Muscle of arm (tissue), 14 donors: ENCODE measurements around the gene ACSM3. TPM values are rescaled to one million over a fixed set of nuclear protein-coding genes. Genes with fewer than 3 reads are reported as not detected.
"Not testable (repeated sequence)": the region's sequence is repeated elsewhere in the genome, so short reads cannot be mapped to it uniquely, and the experiment has no call there.

Experiments used
- DNase-seq: peaks from one replicate; pipeline ENCODE4 v3.0.0-alpha.2; 2013
- long read RNA-seq, 11 donors: transcript quantifications; one replicate each; lab custom pipeline, GENCODE V29; 2026
- polyA plus RNA-seq, 12 donors: library from polyadenylated mRNA; unstranded; fragments of 120-200 nt; gene quantifications; one replicate each; pipeline ENCODE4 v1.2.1, GENCODE V29; 2013; ENCODE audit not compliant: insufficient read length in 12 of 12

ACSM3 gene
- 10 to 100 TPM in 1 of 12 donors, 1 to 10 TPM in 10, not detected in 1; 1.7 to 17.4 (median 4.1) TPM for polyA plus RNA-seq
- long read RNA-seq, donor 1, partial matches to known transcripts = 10 of 15 reads
- long read RNA-seq, donor 1, other reads (novel, unspliced or antisense) = 0 of 15 reads
- long read RNA-seq, donor 2, partial matches to known transcripts = 20 of 20 reads
- long read RNA-seq, donor 2, other reads (novel, unspliced or antisense) = 0 of 20 reads
- long read RNA-seq, donor 3 = 0 reads
- long read RNA-seq, donor 4 = 0 reads
- long read RNA-seq, donor 5, partial matches to known transcripts = 14 of 21 reads
- long read RNA-seq, donor 5, other reads (novel, unspliced or antisense) = 6 of 21 reads
- long read RNA-seq, donor 6, partial matches to known transcripts = 20 of 20 reads
- long read RNA-seq, donor 6, other reads (novel, unspliced or antisense) = 0 of 20 reads
- long read RNA-seq, donor 7 = 0 reads
- long read RNA-seq, donor 8 = 0 reads
- long read RNA-seq, donor 9 = 0 reads
- long read RNA-seq, donor 10, partial matches to known transcripts = 0 of 9 reads
- long read RNA-seq, donor 10, other reads (novel, unspliced or antisense) = 9 of 9 reads
- long read RNA-seq, donor 11, partial matches to known transcripts = 6 of 6 reads
- long read RNA-seq, donor 11, other reads (novel, unspliced or antisense) = 0 of 6 reads

- peak; percentile 76 for DNase-seq
Observed at GRCh38 chr16:20763461-20764232, at the start of gene ACSM3. Gene ACSM3, plus strand, starts transcription at chr16:20764014. Its CDS starts 6,021 bp downstream, at chr16:20770035.

- not testable (repeated sequence) for DNase-seq
Observed at GRCh38 chr16:20717718-20718117, 46.1 kb upstream of the ACSM3 start.

- no peak for DNase-seq
Observed at GRCh38 chr16:20720251-20720650, 43.6 kb upstream of the ACSM3 start.

- DNase-seq = no peak
Observed at GRCh38 chr16:20726661-20727060, 37.2 kb upstream of the ACSM3 start.

GRCh38 chr16:20727181-20727580 is 36.6 kb upstream of the ACSM3 start:
- DNase-seq = no peak

- DNase-seq = no peak
Observed at GRCh38 chr16:20729141-20729540, 34.7 kb upstream of the ACSM3 start.

GRCh38 chr16:20734056-20734455 is 29.8 kb upstream of the ACSM3 start:
- DNase-seq = no peak

- DNase-seq = no peak
Observed at GRCh38 chr16:20734782-20735181, 29.0 kb upstream of the ACSM3 start.

- no peak for DNase-seq
Observed at GRCh38 chr16:20735490-20735889, 28.3 kb upstream of the ACSM3 start.

- no peak for DNase-seq
Observed at GRCh38 chr16:20740007-20740883, 23.6 kb upstream of the ACSM3 start.

GRCh38 chr16:20740901-20741521 is 22.8 kb upstream of the ACSM3 start:
- DNase-seq = peak; percentile 88

- peak; percentile 94 for DNase-seq
Observed at GRCh38 chr16:20741554-20742285, 22.1 kb upstream of the ACSM3 start, which contains the start of gene THUMPD1. Gene THUMPD1, minus strand, starts transcription at chr16:20741818. Its CDS starts 79 bp downstream, at chr16:20741739.

GRCh38 chr16:20743591-20743990 is 20.2 kb upstream of the ACSM3 start:
- DNase-seq = no peak

- DNase-seq = no peak
Observed at GRCh38 chr16:20744922-20745440, 18.8 kb upstream of the ACSM3 start.

GRCh38 chr16:20746461-20746860 is 17.4 kb upstream of the ACSM3 start:
- no peak for DNase-seq

GRCh38 chr16:20747030-20747816 is 16.6 kb upstream of the ACSM3 start:
- DNase-seq = no peak

GRCh38 chr16:20749474-20749873 is 14.3 kb upstream of the ACSM3 start:
- no peak for DNase-seq

- no peak for DNase-seq
Observed at GRCh38 chr16:20750558-20750957, 13.3 kb upstream of the ACSM3 start.

- DNase-seq = no peak
Observed at GRCh38 chr16:20753727-20754126, 10.1 kb upstream of the ACSM3 start.
